Testis (tissue), 3 donors: ENCODE data around the gene CDC25C. TPM values are rescaled to one million over a fixed set of nuclear protein-coding genes. Genes with fewer than 3 reads are reported as not detected.

ENCODE experiments used
- DNase-seq: peaks from one replicate; pipeline ENCODE4 v3.0.0-alpha.2; 2019
- H3K27ac ChIP-seq, 2 donors: fragments of 200-600 bp; sonication (generic); one replicate each; pipeline ENCODE4 v1.5.1; 2019
- H3K27me3 ChIP-seq: fragments of 200-600 bp; sonication (generic); one replicate; pipeline ENCODE4 v1.5.1; 2019
- H3K36me3 ChIP-seq: fragments of 200-600 bp; sonication (generic); one replicate; pipeline ENCODE4 v1.5.1; 2017; ENCODE audit warnings: low read depth; ENCODE audit errors: missing control alignments
- H3K4me1 ChIP-seq: fragments of 200-600 bp; sonication (generic); one replicate; pipeline ENCODE4 v1.5.1; 2019
- H3K4me3 ChIP-seq, 2 donors: fragments of 200-600 bp; sonication (generic); one replicate each; pipeline ENCODE4 v1.5.1; 2017 to 2019
- H3K9me3 ChIP-seq: fragments of 200-600 bp; sonication (generic); one replicate; pipeline ENCODE4 v1.5.1; 2017
- CTCF ChIP-seq, 3 experiments: fragments of 450-650 bp in 2 of 3; fragments of 200-600 bp in 1 of 3; sonication (generic) in 1 of 3; IDR thresholded peaks; one replicate each; pipeline ENCODE4 v1.5.1; 2016 to 2019; ENCODE audit warnings: antibody characterized with exemption in 3 of 3, mild to moderate bottlenecking in 2 of 3, moderate library complexity in 1 of 3
- POLR2A ChIP-seq: fragments of 450-650 bp; IDR thresholded peaks from one replicate; pipeline ENCODE4 v1.6.1; 2017; ENCODE audit warnings: antibody characterized with exemption, mild to moderate bottlenecking, moderate library complexity
- WGBS, 2 donors: methylation state at CpG; one replicate each; pipeline ENCODE4 v1.1.5; 2018; 5-methylcytosine and 5-hydroxymethylcytosine counted together
- intact Hi-C: fragments of 100-400 bp; cut with DNase I; formaldehyde crosslinking; loops from one replicate; pipeline ENCODE4 v1.15.1; 2023; ENCODE audit warnings: low total_unique reads
- polyA plus RNA-seq: library from polyadenylated mRNA; stranded (reverse); fragments of 350-450 nt; fragmentation: Illumina TruSeq; extraction: RNeasy Lipid Tissue Mini Kit (QIAGEN cat#74804); gene quantifications from one replicate; pipeline ENCODE4 v1.2.3, GENCODE V29; 2014; ENCODE audit warnings: low read depth, low replicate concordance; ENCODE audit not compliant: insufficient read depth
- total RNA-seq, 2 donors: library from RNA; depleted of rRNA; stranded (reverse); fragments of >200 nt; gene quantifications; one replicate each; pipeline ENCODE4 v1.2.3, GENCODE V29; 2016

Gene CDC25C
- total and polyA plus RNA-seq, 3 donors from 2014 or later = 11.8 to 39.9 (median 23.7) TPM

GRCh38 chr5:138271281-138271680, 60.3 kb downstream of the CDC25C start:
- 89 to 91% methylated on average over 5 of the region's 5 CpGs for WGBS, 2 donors
- H3K27me3 ChIP-seq = no peaks in the 10 kb centered on the region
- no peak for TF ChIP-seq CTCF (IDR thresholded peaks at IDR 0.05)
- TF ChIP-seq POLR2A = no peak
- no peaks in the 10 kb centered on the region for H3K9me3 ChIP-seq
- H3K36me3 ChIP-seq = no peaks in the 10 kb centered on the region
- intact Hi-C loops = no loop called here
- no peak overlapping the region for H3K27ac ChIP-seq
- peaks cover 7% of the 10 kb centered on the region for H3K4me1 ChIP-seq
- H3K4me3 ChIP-seq = no peak overlapping the region
- DNase-seq = no peak

- no peak overlapping the region for H3K4me3 ChIP-seq
- H3K9me3 ChIP-seq = no peaks in the 10 kb centered on the region
- TF ChIP-seq CTCF (IDR thresholded peaks at IDR 0.05) (no peak), POLR2A (no peak)
- H3K27ac ChIP-seq = no peak overlapping the region
- WGBS, 2 donors = 97 to 99% methylated on average over 7 to 8 of the region's 8 CpGs
- intact Hi-C loops = no loop called here
- H3K36me3 ChIP-seq = no peaks in the 10 kb centered on the region
- no peaks in the 10 kb centered on the region for H3K4me1 ChIP-seq
- no peaks in the 10 kb centered on the region for H3K27me3 ChIP-seq
- DNase-seq = no peak
These were observed 67.4 kb downstream of the CDC25C start for GRCh38 chr5:138264183-138264582.

GRCh38 chr5:138263581-138263980, 68.0 kb downstream of the CDC25C start:
- Histone ChIP-seq H3K27me3 (no peaks in the 10 kb centered on the region), H3K36me3 (no peaks in the 10 kb centered on the region), H3K4me3 (no peak overlapping the region), H3K27ac (no peak overlapping the region), H3K9me3 (no peaks in the 10 kb centered on the region), H3K4me1 (no peaks in the 10 kb centered on the region)
- no peak for TF ChIP-seq CTCF (IDR thresholded peaks at IDR 0.05)
- no peak for TF ChIP-seq POLR2A
- no peak for DNase-seq
- 80 to 87% methylated on average over 3 of the region's 3 CpGs for WGBS, 2 donors
- intact Hi-C loops = no loop called here

- no peaks in the 10 kb centered on the region for H3K27me3 ChIP-seq
- no peak for DNase-seq
- WGBS, 2 donors = 82 to 91% methylated on average over 4 of the region's 4 CpGs
- H3K36me3 ChIP-seq = no peaks in the 10 kb centered on the region
- no peak overlapping the region for H3K27ac ChIP-seq
- TF ChIP-seq POLR2A (no peak), CTCF (IDR thresholded peaks at IDR 0.05) (no peak)
- intact Hi-C loops = no loop called here
- H3K4me1 ChIP-seq = no peaks in the 10 kb centered on the region
- no peaks in the 10 kb centered on the region for H3K9me3 ChIP-seq
- H3K4me3 ChIP-seq = no peak overlapping the region
These were observed 72.8 kb downstream of the CDC25C start for GRCh38 chr5:138258704-138259292.

- Histone ChIP-seq H3K4me3 (no peak overlapping the region), H3K4me1 (no peaks in the 10 kb centered on the region), H3K27me3 (no peaks in the 10 kb centered on the region), H3K27ac (no peak overlapping the region), H3K36me3 (no peaks in the 10 kb centered on the region), H3K9me3 (no peaks in the 10 kb centered on the region)
- DNase-seq = no peak
- no peak for TF ChIP-seq POLR2A
- TF ChIP-seq CTCF (IDR thresholded peaks at IDR 0.05) = no peak
- 37 to 57% methylated on average over 29 of the region's 29 CpGs for WGBS, 2 donors
- intact Hi-C loops = no loop called here
These were observed 74.0 kb downstream of the CDC25C start for GRCh38 chr5:138257583-138257982.
